Measurements from ENCODE around the gene MDFIC2. TPM values are rescaled to one million over a fixed set of nuclear protein-coding genes. Genes with fewer than 3 reads are reported as not detected.
"Not testable (repeated sequence)": the region's sequence is repeated elsewhere in the genome, so short reads cannot be mapped to it uniquely, and the experiment has no call there.

The MDFIC2 gene
- total RNA-seq, 1 donor from 2014 or later: not detected

DNA sequence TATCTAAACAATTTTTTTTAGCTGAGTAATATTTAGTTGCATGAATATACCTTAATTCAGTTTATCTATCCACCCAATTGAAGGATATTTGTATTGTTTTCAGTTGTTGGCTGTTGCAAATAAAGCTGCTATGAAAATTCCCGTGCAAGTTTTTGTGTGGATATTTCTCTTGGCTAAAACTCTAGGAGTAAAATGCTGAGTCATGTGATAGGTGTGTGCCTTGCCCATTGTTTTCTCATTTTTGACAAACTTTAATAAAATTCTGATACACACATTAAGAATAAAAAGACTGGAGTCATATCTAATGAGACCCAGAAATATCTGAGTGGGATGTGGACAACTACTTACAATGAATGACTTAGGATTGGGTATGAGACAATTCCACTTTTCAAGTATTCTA is 78.6 kb downstream of the MDFIC2 start:
- H3K27me3 ChIP-seq (ENCODE audit: control insufficient read depth in 3 of 3, insufficient read depth in 3 of 3, low read length in 3 of 3): no peaks in the 10 kb centered on the region
- no peak overlapping the region for H3K9ac ChIP-seq (ENCODE audit: low read depth in 1 of 3, low read length in 3 of 3)
- H3K36me3 ChIP-seq (ENCODE audit: control insufficient read depth in 3 of 3, insufficient read depth in 3 of 3, low read length in 3 of 3): no peaks in the 10 kb centered on the region
- no peak overlapping the region for H3K27ac ChIP-seq (ENCODE audit: low read depth, low read length)
- no peak overlapping the region for H3K4me3 ChIP-seq (ENCODE audit: low read length in 3 of 3)
- no peaks in the 10 kb centered on the region for H3K4me1 ChIP-seq (ENCODE audit: control insufficient read depth in 3 of 3, insufficient read depth in 3 of 3, low read length in 3 of 3)
- no peaks in the 10 kb centered on the region for H3K9me3 ChIP-seq (ENCODE audit: control insufficient read depth in 3 of 3, low read length in 3 of 3)

DNA sequence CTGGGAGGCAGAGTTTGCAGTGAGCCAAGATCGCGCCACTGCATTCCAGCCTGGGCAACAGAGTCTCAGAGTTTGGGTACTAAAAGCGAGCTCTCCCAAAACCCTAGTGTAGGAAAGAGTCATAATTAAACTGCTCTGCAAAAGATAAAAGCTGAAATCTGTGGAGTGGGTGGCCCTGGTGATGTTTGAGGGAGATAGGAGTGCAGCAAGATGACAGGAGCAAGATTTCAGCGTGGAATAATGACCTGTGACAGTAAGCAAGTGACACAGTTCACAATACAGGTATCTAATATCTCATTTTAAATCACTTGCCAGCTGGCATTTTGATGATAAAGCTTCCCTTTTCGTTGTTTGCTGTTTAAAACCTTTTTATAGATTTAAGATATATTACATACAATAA is 79.3 kb downstream of the MDFIC2 start:
- Histone ChIP-seq H3K27me3 (ENCODE audit: control insufficient read depth in 3 of 3, insufficient read depth in 3 of 3, low read length in 3 of 3) (no peaks in the 10 kb centered on the region), H3K36me3 (ENCODE audit: control insufficient read depth in 3 of 3, insufficient read depth in 3 of 3, low read length in 3 of 3) (no peaks in the 10 kb centered on the region), H3K4me1 (ENCODE audit: control insufficient read depth in 3 of 3, insufficient read depth in 3 of 3, low read length in 3 of 3) (no peaks in the 10 kb centered on the region), H3K9me3 (ENCODE audit: control insufficient read depth in 3 of 3, low read length in 3 of 3) (no peaks in the 10 kb centered on the region), H3K9ac (ENCODE audit: low read depth in 1 of 3, low read length in 3 of 3) (no peak overlapping the region), H3K4me3 (ENCODE audit: low read length in 3 of 3) (no peak overlapping the region), H3K27ac (ENCODE audit: low read depth, low read length) (no peak overlapping the region)

DNA sequence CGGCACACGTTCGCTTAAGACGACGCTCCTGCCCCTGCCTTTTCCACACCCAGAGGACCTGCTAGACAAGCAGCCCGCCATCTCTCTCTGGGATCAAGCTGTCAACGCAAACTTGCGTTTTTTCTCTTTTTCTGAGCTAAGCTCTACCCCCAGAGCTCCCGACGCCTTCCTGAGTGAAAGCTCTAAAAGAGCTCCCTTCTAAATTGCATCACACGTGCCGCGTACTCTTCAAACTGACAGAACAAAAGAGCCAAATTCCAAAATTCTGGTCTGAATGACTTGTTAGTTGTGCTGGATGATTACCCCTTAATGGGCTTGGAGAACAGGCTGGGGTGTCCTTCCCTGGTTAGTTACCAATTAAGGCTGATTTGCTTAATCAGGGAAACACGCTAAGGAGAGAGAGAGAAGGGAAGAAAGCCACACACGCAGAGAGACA is 81.2 kb downstream of the MDFIC2 start:
- no peak overlapping the region for H3K4me3 ChIP-seq (ENCODE audit: low read length in 3 of 3)
- H3K9me3 ChIP-seq (ENCODE audit: control insufficient read depth in 3 of 3, low read length in 3 of 3): no peaks in the 10 kb centered on the region
- no peaks in the 10 kb centered on the region for H3K27me3 ChIP-seq (ENCODE audit: control insufficient read depth in 3 of 3, insufficient read depth in 3 of 3, low read length in 3 of 3)
- H3K9ac ChIP-seq (ENCODE audit: low read depth in 1 of 3, low read length in 3 of 3): no peak overlapping the region
- no peak overlapping the region for H3K27ac ChIP-seq (ENCODE audit: low read depth, low read length)
- no peaks in the 10 kb centered on the region for H3K4me1 ChIP-seq (ENCODE audit: control insufficient read depth in 3 of 3, insufficient read depth in 3 of 3, low read length in 3 of 3)
- no peaks in the 10 kb centered on the region for H3K36me3 ChIP-seq (ENCODE audit: control insufficient read depth in 3 of 3, insufficient read depth in 3 of 3, low read length in 3 of 3)

DNA sequence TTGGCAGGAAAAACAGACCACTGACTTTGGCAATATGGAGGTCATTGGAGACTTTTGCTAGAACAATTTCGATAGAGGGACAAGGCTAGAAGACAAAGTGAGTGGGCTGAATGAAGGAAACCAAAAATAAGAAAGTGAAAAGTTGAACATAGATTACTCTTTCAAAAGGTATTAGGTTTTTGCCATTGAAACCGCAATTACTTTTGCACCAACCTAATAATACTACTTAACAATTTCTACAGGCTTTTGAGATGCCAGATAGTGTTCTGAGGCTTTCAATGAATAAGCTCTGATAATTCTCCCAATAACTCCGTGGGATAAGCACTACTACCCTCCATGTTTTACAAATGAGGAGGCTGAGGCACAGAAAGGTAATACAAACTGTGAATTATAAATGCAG is 85.0 kb downstream of the MDFIC2 start:
- H3K27ac ChIP-seq (ENCODE audit: low read depth, low read length): no peak overlapping the region
- no peaks in the 10 kb centered on the region for H3K9me3 ChIP-seq (ENCODE audit: control insufficient read depth in 3 of 3, low read length in 3 of 3)
- no peaks in the 10 kb centered on the region for H3K4me1 ChIP-seq (ENCODE audit: control insufficient read depth in 3 of 3, insufficient read depth in 3 of 3, low read length in 3 of 3)
- no peaks in the 10 kb centered on the region for H3K36me3 ChIP-seq (ENCODE audit: control insufficient read depth in 3 of 3, insufficient read depth in 3 of 3, low read length in 3 of 3)
- H3K4me3 ChIP-seq (ENCODE audit: low read length in 3 of 3): no peak overlapping the region
- no peak overlapping the region for H3K9ac ChIP-seq (ENCODE audit: low read depth in 1 of 3, low read length in 3 of 3)
- no peaks in the 10 kb centered on the region for H3K27me3 ChIP-seq (ENCODE audit: control insufficient read depth in 3 of 3, insufficient read depth in 3 of 3, low read length in 3 of 3)

DNA sequence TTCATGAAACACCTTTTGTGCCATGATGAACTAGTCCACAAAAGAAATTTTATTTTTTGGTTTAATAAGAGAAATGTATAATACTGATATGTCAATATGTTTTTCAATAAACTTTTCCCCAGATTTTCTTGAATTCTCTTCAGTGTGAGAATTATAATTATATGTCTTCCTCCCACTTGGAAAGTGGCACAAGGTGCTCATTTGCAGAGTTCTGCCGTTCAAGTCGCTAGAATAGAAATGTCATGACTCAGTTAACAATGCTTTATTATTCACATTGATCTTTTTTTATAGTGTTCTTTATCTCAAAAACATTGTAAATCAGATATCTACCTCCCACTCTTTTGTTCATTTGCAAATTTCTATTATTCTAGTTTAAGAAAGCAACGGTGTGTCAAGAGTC is 87.3 kb downstream of the MDFIC2 start:
- H3K4me3 ChIP-seq (ENCODE audit: low read length in 3 of 3): no peak overlapping the region
- no peaks in the 10 kb centered on the region for H3K4me1 ChIP-seq (ENCODE audit: control insufficient read depth in 3 of 3, insufficient read depth in 3 of 3, low read length in 3 of 3)
- H3K36me3 ChIP-seq (ENCODE audit: control insufficient read depth in 3 of 3, insufficient read depth in 3 of 3, low read length in 3 of 3): no peaks in the 10 kb centered on the region
- no peaks in the 10 kb centered on the region for H3K9me3 ChIP-seq (ENCODE audit: control insufficient read depth in 3 of 3, low read length in 3 of 3)
- no peak overlapping the region for H3K9ac ChIP-seq (ENCODE audit: low read depth in 1 of 3, low read length in 3 of 3)
- H3K27ac ChIP-seq (ENCODE audit: low read depth, low read length): no peak overlapping the region
- H3K27me3 ChIP-seq (ENCODE audit: control insufficient read depth in 3 of 3, insufficient read depth in 3 of 3, low read length in 3 of 3): no peaks in the 10 kb centered on the region

DNA sequence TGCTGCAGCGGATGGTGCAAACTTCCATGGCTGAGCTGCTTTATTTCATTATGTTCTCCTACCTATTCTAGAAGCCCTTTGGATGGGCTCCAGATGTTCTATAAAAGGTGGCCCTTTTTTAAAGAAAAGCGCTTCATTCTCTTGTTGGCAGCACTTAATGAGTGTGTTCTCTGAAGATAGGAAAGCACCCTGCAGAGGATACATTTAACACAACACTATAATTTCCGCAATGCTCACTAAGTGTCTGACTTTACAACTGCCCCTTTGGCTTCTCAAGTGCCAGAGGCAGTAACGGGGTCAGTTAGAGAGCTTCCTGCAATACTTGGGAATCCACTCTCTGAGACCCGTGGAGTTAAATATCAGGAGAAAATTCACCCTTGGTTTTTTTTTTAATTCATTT is 88.1 kb downstream of the MDFIC2 start:
- H3K9me3 ChIP-seq (ENCODE audit: control insufficient read depth in 3 of 3, low read length in 3 of 3): no peaks in the 10 kb centered on the region
- no peaks in the 10 kb centered on the region for H3K36me3 ChIP-seq (ENCODE audit: control insufficient read depth in 3 of 3, insufficient read depth in 3 of 3, low read length in 3 of 3)
- no peaks in the 10 kb centered on the region for H3K4me1 ChIP-seq (ENCODE audit: control insufficient read depth in 3 of 3, insufficient read depth in 3 of 3, low read length in 3 of 3)
- H3K27ac ChIP-seq (ENCODE audit: low read depth, low read length): no peak overlapping the region
- no peak overlapping the region for H3K9ac ChIP-seq (ENCODE audit: low read depth in 1 of 3, low read length in 3 of 3)
- no peaks in the 10 kb centered on the region for H3K27me3 ChIP-seq (ENCODE audit: control insufficient read depth in 3 of 3, insufficient read depth in 3 of 3, low read length in 3 of 3)
- no peak overlapping the region for H3K4me3 ChIP-seq (ENCODE audit: low read length in 3 of 3)

DNA sequence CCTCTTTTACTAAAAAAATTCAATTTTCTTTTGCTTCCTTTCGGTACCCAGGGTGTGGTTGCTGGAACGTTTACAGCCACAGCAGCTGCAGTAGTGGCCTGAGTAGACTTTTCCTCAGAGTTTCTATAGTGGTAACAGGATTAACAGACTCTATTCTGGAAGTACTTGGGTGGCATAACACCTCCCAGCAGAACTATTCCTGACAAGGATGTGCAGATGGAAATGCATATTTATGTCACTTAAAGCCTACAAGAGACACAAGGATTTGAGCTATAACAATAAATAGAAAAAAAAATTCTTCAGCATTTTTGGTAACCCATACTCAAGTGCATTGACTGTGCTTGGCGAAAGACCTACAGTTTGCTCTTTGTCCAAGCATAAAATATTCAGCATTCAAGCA is 94.0 kb downstream of the MDFIC2 start:
- no peaks in the 10 kb centered on the region for H3K36me3 ChIP-seq (ENCODE audit: control insufficient read depth in 3 of 3, insufficient read depth in 3 of 3, low read length in 3 of 3)
- H3K4me1 ChIP-seq (ENCODE audit: control insufficient read depth in 3 of 3, insufficient read depth in 3 of 3, low read length in 3 of 3): no peaks in the 10 kb centered on the region
- no peak overlapping the region for H3K27ac ChIP-seq (ENCODE audit: low read depth, low read length)
- H3K27me3 ChIP-seq (ENCODE audit: control insufficient read depth in 3 of 3, insufficient read depth in 3 of 3, low read length in 3 of 3): no peaks in the 10 kb centered on the region
- H3K9me3 ChIP-seq (ENCODE audit: control insufficient read depth in 3 of 3, low read length in 3 of 3): no peaks in the 10 kb centered on the region
- no peak overlapping the region for H3K4me3 ChIP-seq (ENCODE audit: low read length in 3 of 3)
- no peak overlapping the region for H3K9ac ChIP-seq (ENCODE audit: low read depth in 1 of 3, low read length in 3 of 3)

DNA sequence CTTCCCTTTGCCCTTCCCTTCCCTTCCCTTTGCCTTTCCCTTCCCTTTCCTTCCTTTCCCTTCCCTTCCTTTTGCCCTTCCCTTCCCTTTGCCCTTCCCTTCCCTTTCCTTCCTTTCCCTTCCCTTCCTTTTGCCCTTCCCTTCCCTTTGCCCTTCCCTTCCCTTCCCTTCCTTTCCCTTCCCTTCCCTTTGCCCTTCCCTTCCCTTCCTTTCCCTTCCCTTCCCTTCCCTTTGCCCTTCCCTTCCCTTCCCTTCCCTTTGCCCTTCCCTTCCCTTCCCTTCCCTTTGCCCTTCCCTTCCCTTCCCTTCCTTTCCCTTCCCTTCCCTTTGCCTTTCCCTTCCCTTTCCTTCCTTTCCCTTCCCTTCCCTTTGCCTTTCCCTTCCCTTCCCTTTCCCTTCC is 101.2 kb downstream of the MDFIC2 start:
- not testable (repeated sequence) for H3K27ac ChIP-seq (ENCODE audit: low read depth, low read length); H3K9me3 ChIP-seq (ENCODE audit: control insufficient read depth in 3 of 3, low read length in 3 of 3); H3K9ac ChIP-seq (ENCODE audit: low read depth in 1 of 3, low read length in 3 of 3); H3K36me3 ChIP-seq (ENCODE audit: control insufficient read depth in 3 of 3, insufficient read depth in 3 of 3, low read length in 3 of 3); H3K4me3 ChIP-seq (ENCODE audit: low read length in 3 of 3); H3K27me3 ChIP-seq (ENCODE audit: control insufficient read depth in 3 of 3, insufficient read depth in 3 of 3, low read length in 3 of 3); H3K4me1 ChIP-seq (ENCODE audit: control insufficient read depth in 3 of 3, insufficient read depth in 3 of 3, low read length in 3 of 3)

DNA sequence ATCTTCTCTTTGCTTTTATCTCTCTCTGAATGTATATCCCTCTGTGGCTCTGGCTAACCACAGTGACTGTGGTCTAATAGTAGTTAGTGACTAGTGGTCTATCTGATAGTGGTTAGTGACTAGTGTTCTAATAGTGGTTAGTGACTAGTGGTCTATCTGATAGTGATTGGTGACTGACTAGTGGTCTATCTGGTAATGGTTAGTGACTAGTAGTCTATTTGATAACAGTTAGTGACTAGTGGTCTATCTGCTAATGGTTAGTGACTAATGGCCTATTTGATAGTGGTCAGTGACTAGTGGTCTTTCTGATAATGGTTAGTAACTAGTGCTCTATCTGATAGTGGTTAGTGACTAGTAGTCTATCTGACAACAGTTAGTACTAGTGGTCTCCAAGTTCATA is 110.5 kb downstream of the MDFIC2 start:
- Histone ChIP-seq H3K27me3 (ENCODE audit: control insufficient read depth in 3 of 3, insufficient read depth in 3 of 3, low read length in 3 of 3) (peaks cover 0 to under 1% (median 0%) of the 10 kb centered on the region in 3 donors), H3K4me3 (ENCODE audit: low read length in 3 of 3) (no peak overlapping the region), H3K4me1 (ENCODE audit: control insufficient read depth in 3 of 3, insufficient read depth in 3 of 3, low read length in 3 of 3) (no peaks in the 10 kb centered on the region), H3K9ac (ENCODE audit: low read depth in 1 of 3, low read length in 3 of 3) (no peak overlapping the region), H3K36me3 (ENCODE audit: control insufficient read depth in 3 of 3, insufficient read depth in 3 of 3, low read length in 3 of 3) (no peaks in the 10 kb centered on the region), H3K27ac (ENCODE audit: low read depth, low read length) (no peak overlapping the region), H3K9me3 (ENCODE audit: control insufficient read depth in 3 of 3, low read length in 3 of 3) (no peaks in the 10 kb centered on the region)

DNA sequence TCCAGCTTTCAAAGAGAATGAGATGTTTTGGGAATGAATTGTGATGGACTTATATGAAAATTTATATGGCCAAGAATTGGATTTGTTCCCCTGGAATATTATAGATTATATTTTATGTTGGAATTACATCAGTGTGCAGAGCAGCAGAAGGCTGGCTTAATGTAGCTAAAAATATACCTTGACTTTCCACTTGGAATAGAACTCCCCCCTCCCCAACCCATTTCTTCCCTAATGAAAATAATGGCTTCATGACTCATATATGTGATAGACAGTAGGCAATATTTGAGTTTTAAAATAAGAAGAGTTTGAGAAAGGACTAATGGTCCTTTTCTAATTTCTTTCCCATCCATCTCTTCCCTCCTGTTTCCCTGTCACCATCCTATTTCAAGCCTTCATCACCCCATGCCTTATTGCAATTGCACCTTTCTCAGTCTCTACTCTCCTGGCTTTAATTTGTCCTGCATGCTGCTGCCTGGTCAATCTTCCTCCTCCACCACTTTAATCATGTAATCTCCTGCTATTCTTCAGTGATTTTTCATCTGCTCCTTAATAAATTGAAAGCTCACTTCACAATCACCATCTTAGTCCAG is 122.5 kb downstream of the MDFIC2 start:
- Histone ChIP-seq H3K9ac (ENCODE audit: low read depth in 1 of 3, low read length in 3 of 3) (no peak overlapping the region), H3K4me1 (ENCODE audit: control insufficient read depth in 3 of 3, insufficient read depth in 3 of 3, low read length in 3 of 3) (no peaks in the 10 kb centered on the region), H3K9me3 (ENCODE audit: control insufficient read depth in 3 of 3, low read length in 3 of 3) (no peaks in the 10 kb centered on the region), H3K27ac (ENCODE audit: low read depth, low read length) (no peak overlapping the region), H3K27me3 (ENCODE audit: control insufficient read depth in 3 of 3, insufficient read depth in 3 of 3, low read length in 3 of 3) (no peaks in the 10 kb centered on the region), H3K36me3 (ENCODE audit: control insufficient read depth in 3 of 3, insufficient read depth in 3 of 3, low read length in 3 of 3) (no peaks in the 10 kb centered on the region), H3K4me3 (ENCODE audit: low read length in 3 of 3) (no peak overlapping the region)

DNA sequence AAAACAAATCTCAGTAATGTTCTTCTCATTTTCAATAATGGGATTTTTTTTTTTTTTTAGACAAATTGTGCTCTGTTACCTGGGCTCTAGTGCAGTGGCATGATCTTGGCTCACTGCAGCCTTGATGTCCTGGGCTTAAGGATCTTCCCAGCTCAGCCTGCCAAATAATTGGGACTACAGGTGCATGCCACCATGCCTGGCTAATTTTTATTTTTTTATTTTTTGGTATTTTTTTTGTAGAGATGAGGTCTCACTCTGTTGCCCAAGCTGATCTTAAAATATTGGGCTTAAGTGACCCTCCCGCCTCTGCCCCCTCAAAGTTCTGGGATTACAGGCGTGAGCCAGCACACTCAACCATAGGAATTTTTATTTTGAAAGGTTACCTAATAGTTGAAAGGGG is 126.2 kb downstream of the MDFIC2 start:
- Histone ChIP-seq H3K4me3 (ENCODE audit: low read length in 3 of 3) (no peak overlapping the region), H3K9ac (ENCODE audit: low read depth in 1 of 3, low read length in 3 of 3) (no peak overlapping the region), H3K4me1 (ENCODE audit: control insufficient read depth in 3 of 3, insufficient read depth in 3 of 3, low read length in 3 of 3) (no peaks in the 10 kb centered on the region), H3K27me3 (ENCODE audit: control insufficient read depth in 3 of 3, insufficient read depth in 3 of 3, low read length in 3 of 3) (peaks cover 0 to 2% (median 0%) of the 10 kb centered on the region in 3 donors), H3K36me3 (ENCODE audit: control insufficient read depth in 3 of 3, insufficient read depth in 3 of 3, low read length in 3 of 3) (no peaks in the 10 kb centered on the region), H3K9me3 (ENCODE audit: control insufficient read depth in 3 of 3, low read length in 3 of 3) (no peaks in the 10 kb centered on the region), H3K27ac (ENCODE audit: low read depth, low read length) (no peak overlapping the region)
